Fibroblast of pulmonary artery (primary cell): ENCODE measurements around the gene MYRIP.
"Not testable (repeated sequence)": the region's sequence is repeated elsewhere in the genome, so short reads cannot be mapped to it uniquely, and the experiment has no call there.

ENCODE experiments used
- DNase-seq: peaks from one replicate; pipeline ENCODE4 v3.0.0-alpha.2; 2010; ENCODE audit warnings: low read depth
- H3K4me3 ChIP-seq: replicated peaks from 2 replicates; pipeline ENCODE4 v1.5.1; 2011; ENCODE audit warnings: low read depth, mild to moderate bottlenecking, control low read depth, low read length, moderate library complexity
- CTCF ChIP-seq: IDR thresholded peaks from 2 replicates; pipeline ENCODE4 v1.5.1; 2011; ENCODE audit warnings: mild to moderate bottlenecking, control low read depth, low read length, inconsistent platforms; ENCODE audit errors: missing control alignments

Gene MYRIP

GRCh38 chr3:39812537-39812936 lies 3.1 kb downstream of the MYRIP start:
- TF ChIP-seq CTCF = peak; percentile 37
- H3K4me3 ChIP-seq = no peak overlapping the region
- peak; percentile 13 for DNase-seq

GRCh38 chr3:39814007-39814406 lies 4.6 kb downstream of the MYRIP start:
- no peak overlapping the region for H3K4me3 ChIP-seq
- TF ChIP-seq CTCF = no peak
- peak; percentile 74 for DNase-seq

GRCh38 chr3:39819899-39820298 lies 10.5 kb downstream of the MYRIP start:
- TF ChIP-seq CTCF = no peak
- no peak for DNase-seq
- H3K4me3 ChIP-seq = no peak overlapping the region

- DNase-seq, H3K4me3 ChIP-seq: not testable (repeated sequence)
These were observed 24.4 kb downstream of the MYRIP start for GRCh38 chr3:39833764-39834163.

GRCh38 chr3:39839484-39839883 lies 30.1 kb downstream of the MYRIP start:
- TF ChIP-seq CTCF = no peak
- no peak for DNase-seq
- no peak overlapping the region for H3K4me3 ChIP-seq

- DNase-seq = no peak
- H3K4me3 ChIP-seq = no peak overlapping the region
- TF ChIP-seq CTCF = no peak
These were observed 34.0 kb downstream of the MYRIP start for GRCh38 chr3:39843440-39843839.

GRCh38 chr3:39848365-39848764 lies 39.0 kb downstream of the MYRIP start:
- no peak for TF ChIP-seq CTCF
- peak; percentile 2 for DNase-seq
- H3K4me3 ChIP-seq = no peak overlapping the region
